HCT116 (cell line): ENCODE measurements around the gene SLC27A4.
"Not testable (repeated sequence)": the region's sequence is repeated elsewhere in the genome, so short reads cannot be mapped to it uniquely, and the experiment has no call there.

Experiments used
- ATF3 ChIP-seq: IDR thresholded peaks from 2 replicates; pipeline ENCODE4 v1.6.1; 2012
- CEBPB ChIP-seq: IDR thresholded peaks from 2 replicates; pipeline ENCODE4 v1.6.1; 2012; ENCODE audit warnings: low read depth
- EZH2 ChIP-seq: fragments of 200-600 bp; sonication (generic); IDR thresholded peaks from 2 replicates; pipeline ENCODE4 v1.6.1; 2017; ENCODE audit warnings: antibody characterized with exemption, mixed run types
- EZH2phosphoT487 ChIP-seq: fragments of 200-600 bp; IDR thresholded peaks from 2 replicates; pipeline ENCODE4 v1.6.1; 2018; ENCODE audit warnings: antibody characterized with exemption, borderline replicate concordance
- MAX ChIP-seq: IDR thresholded peaks from 2 replicates; pipeline ENCODE4 v1.6.1; 2012
- POLR2A ChIP-seq: IDR thresholded peaks from 2 replicates; pipeline ENCODE4 v1.7.0; 2011; ENCODE audit warnings: borderline replicate concordance; ENCODE audit not compliant: insufficient read depth, insufficient read length; ENCODE audit errors: extremely low read depth
- POLR2AphosphoS5 ChIP-seq: IDR thresholded peaks from 2 replicates; pipeline ENCODE4 v1.6.1; 2011; ENCODE audit warnings: mild to moderate bottlenecking, low read depth, low read length, moderate library complexity
- SRF ChIP-seq: IDR thresholded peaks from 2 replicates; pipeline ENCODE4 v1.6.1; 2012; ENCODE audit warnings: low read depth
- TCF7L2 ChIP-seq: IDR thresholded peaks from 2 replicates; pipeline ENCODE4 v1.7.0; 2011; ENCODE audit warnings: borderline replicate concordance, inconsistent platforms; ENCODE audit not compliant: insufficient read depth, insufficient read length; ENCODE audit errors: extremely low read depth
- YY1 ChIP-seq: IDR thresholded peaks from 2 replicates; pipeline ENCODE4 v1.6.1; 2011; ENCODE audit warnings: low read length, low read depth, moderate library complexity, mild to moderate bottlenecking; ENCODE audit not compliant: insufficient replicate concordance; ENCODE audit errors: extremely low read depth
- ZBTB33 ChIP-seq: IDR thresholded peaks from 2 replicates; pipeline ENCODE4 v1.6.1; 2011; ENCODE audit warnings: mild to moderate bottlenecking, low read length, moderate library complexity; ENCODE audit not compliant: insufficient replicate concordance; ENCODE audit errors: extremely low read depth
- ZNF274 ChIP-seq: fragments of 200-500 bp; sonication (Bioruptor generic); IDR thresholded peaks from 2 replicates; pipeline ENCODE4 v1.6.1; 2014; ENCODE audit warnings: mild to moderate bottlenecking, low read depth, low read length, inconsistent platforms
- TF ChIP-seq, protein P1 (sequence below), 3 experiments: fragments of 200-600 bp in 1 of 3; sonication (generic) in 1 of 3; IDR thresholded peaks in 2 of 3; conservative IDR thresholded peaks in 1 of 3; 2 replicates each; pipeline ENCODE4 v1.5.1; 2012 to 2017; ENCODE audit warnings: low read depth in 2 of 3, low read length in 2 of 3, antibody characterized with exemption in 1 of 3, borderline replicate concordance in 1 of 3, control low read depth in 1 of 3, mild to moderate bottlenecking in 1 of 3, mixed read lengths in 1 of 3, mixed run types in 1 of 3, moderate library complexity in 1 of 3; ENCODE audit not compliant: insufficient read depth in 1 of 3
- TF ChIP-seq, protein P2 (sequence below): IDR thresholded peaks from 2 replicates; pipeline ENCODE4 v1.6.1; 2012; ENCODE audit warnings: low read depth

GRCh38 chr9:128338852-128339614 lies 1.3 kb upstream of the SLC27A4 start:
- TF ChIP-seq POLR2A, POLR2AphosphoS5, EZH2phosphoT487, TCF7L2, ZBTB33, SRF, CEBPB, YY1, EZH2, ZNF274, MAX, ATF3: not testable (repeated sequence)
- TF ChIP-seq, protein P1, sequence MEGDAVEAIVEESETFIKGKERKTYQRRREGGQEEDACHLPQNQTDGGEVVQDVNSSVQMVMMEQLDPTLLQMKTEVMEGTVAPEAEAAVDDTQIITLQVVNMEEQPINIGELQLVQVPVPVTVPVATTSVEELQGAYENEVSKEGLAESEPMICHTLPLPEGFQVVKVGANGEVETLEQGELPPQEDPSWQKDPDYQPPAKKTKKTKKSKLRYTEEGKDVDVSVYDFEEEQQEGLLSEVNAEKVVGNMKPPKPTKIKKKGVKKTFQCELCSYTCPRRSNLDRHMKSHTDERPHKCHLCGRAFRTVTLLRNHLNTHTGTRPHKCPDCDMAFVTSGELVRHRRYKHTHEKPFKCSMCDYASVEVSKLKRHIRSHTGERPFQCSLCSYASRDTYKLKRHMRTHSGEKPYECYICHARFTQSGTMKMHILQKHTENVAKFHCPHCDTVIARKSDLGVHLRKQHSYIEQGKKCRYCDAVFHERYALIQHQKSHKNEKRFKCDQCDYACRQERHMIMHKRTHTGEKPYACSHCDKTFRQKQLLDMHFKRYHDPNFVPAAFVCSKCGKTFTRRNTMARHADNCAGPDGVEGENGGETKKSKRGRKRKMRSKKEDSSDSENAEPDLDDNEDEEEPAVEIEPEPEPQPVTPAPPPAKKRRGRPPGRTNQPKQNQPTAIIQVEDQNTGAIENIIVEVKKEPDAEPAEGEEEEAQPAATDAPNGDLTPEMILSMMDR (IDR thresholded peaks at IDR 0.05 in 2 of 3, conservative IDR thresholded peaks at IDR 0.05 in 1 of 3; ENCODE audit: borderline replicate concordance in 1 of 3, insufficient read depth in 1 of 3, low read depth in 2 of 3, low read length in 2 of 3): not testable (repeated sequence)
- TF ChIP-seq, protein P2, sequence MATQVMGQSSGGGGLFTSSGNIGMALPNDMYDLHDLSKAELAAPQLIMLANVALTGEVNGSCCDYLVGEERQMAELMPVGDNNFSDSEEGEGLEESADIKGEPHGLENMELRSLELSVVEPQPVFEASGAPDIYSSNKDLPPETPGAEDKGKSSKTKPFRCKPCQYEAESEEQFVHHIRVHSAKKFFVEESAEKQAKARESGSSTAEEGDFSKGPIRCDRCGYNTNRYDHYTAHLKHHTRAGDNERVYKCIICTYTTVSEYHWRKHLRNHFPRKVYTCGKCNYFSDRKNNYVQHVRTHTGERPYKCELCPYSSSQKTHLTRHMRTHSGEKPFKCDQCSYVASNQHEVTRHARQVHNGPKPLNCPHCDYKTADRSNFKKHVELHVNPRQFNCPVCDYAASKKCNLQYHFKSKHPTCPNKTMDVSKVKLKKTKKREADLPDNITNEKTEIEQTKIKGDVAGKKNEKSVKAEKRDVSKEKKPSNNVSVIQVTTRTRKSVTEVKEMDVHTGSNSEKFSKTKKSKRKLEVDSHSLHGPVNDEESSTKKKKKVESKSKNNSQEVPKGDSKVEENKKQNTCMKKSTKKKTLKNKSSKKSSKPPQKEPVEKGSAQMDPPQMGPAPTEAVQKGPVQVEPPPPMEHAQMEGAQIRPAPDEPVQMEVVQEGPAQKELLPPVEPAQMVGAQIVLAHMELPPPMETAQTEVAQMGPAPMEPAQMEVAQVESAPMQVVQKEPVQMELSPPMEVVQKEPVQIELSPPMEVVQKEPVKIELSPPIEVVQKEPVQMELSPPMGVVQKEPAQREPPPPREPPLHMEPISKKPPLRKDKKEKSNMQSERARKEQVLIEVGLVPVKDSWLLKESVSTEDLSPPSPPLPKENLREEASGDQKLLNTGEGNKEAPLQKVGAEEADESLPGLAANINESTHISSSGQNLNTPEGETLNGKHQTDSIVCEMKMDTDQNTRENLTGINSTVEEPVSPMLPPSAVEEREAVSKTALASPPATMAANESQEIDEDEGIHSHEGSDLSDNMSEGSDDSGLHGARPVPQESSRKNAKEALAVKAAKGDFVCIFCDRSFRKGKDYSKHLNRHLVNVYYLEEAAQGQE: not testable (repeated sequence)
